OCI-LY7 (cell line): ENCODE measurements around the gene TBC1D10B. TPM values are rescaled to one million over a fixed set of nuclear protein-coding genes. Genes with fewer than 3 reads are reported as not detected.

Experiments
- BruUV-seq: library from RNA; stranded (reverse); fragments of 400-500 nt; replicated peaks from 2 replicates; lab custom pipeline; 2021; lab: Mats Ljungman, UMichigan
- CTCF ChIA-PET: fragments of 300-600 bp; sonication (Branson Sonifier 250); formaldehyde crosslinking; loops from one replicate; lab custom pipeline; 2022; ENCODE audit warnings: antibody characterized with exemption; ENCODE audit not compliant: unreplicated experiment; lab: Charles Lee
- POLR2A ChIA-PET: fragments of 300-600 bp; sonication (Branson Sonifier 250); formaldehyde crosslinking; loops from one replicate; lab custom pipeline; 2022; ENCODE audit warnings: antibody characterized with exemption; lab: Charles Lee
- DNase-seq: peaks from one replicate; pipeline ENCODE4 v3.0.0-alpha.2; 2015; ENCODE audit warnings: low spot score
- H2AFZ ChIP-seq: fragments of 200-600 bp; sonication (generic), shearing (Covaris generic); 2 replicates; pipeline ENCODE4 v1.6.1; 2014; ENCODE audit warnings: mild to moderate bottlenecking, antibody characterized with exemption, low read length, moderate library complexity
- H3K27ac ChIP-seq: fragments of 200-600 bp; sonication (generic); 2 replicates; pipeline ENCODE4 v1.5.1; 2014; ENCODE audit warnings: mixed run types, low read depth, mild to moderate bottlenecking, moderate library complexity, low read length, inconsistent platforms; ENCODE audit not compliant: poor library complexity, severe bottlenecking
- H3K36me3 ChIP-seq: fragments of 200-600 bp; sonication (generic); 2 replicates; pipeline ENCODE4 v1.6.1; 2014; ENCODE audit warnings: mild to moderate bottlenecking, antibody characterized with exemption, low read length, moderate library complexity, mixed read lengths; ENCODE audit not compliant: insufficient read depth
- H3K4me1 ChIP-seq: fragments of 200-600 bp; sonication (generic); 2 replicates; pipeline ENCODE4 v1.5.1; 2014; ENCODE audit warnings: mild to moderate bottlenecking, low read length; ENCODE audit not compliant: insufficient read depth, poor library complexity, severe bottlenecking
- H3K4me2 ChIP-seq: fragments of 200-600 bp; sonication (generic); 2 replicates; pipeline ENCODE4 v1.6.1; 2014; ENCODE audit warnings: mild to moderate bottlenecking, low read length
- H3K4me3 ChIP-seq: fragments of 200-600 bp; sonication (generic); 2 replicates; pipeline ENCODE4 v1.5.1; 2014; ENCODE audit warnings: mild to moderate bottlenecking, low read depth, low read length; ENCODE audit not compliant: poor library complexity, severe bottlenecking
- H3K79me2 ChIP-seq: fragments of 200-600 bp; sonication (generic); 2 replicates; pipeline ENCODE4 v1.6.1; 2016; ENCODE audit warnings: low read depth, mild to moderate bottlenecking, low read length, moderate library complexity, mixed read lengths; ENCODE audit not compliant: insufficient read depth
- H3K9me2 ChIP-seq: fragments of 200-600 bp; sonication (generic); 2 replicates; pipeline ENCODE4 v1.6.1; 2016; ENCODE audit warnings: mild to moderate bottlenecking, low read length, mixed read lengths; ENCODE audit not compliant: insufficient read depth
- H3K9me3 ChIP-seq: fragments of 200-600 bp; sonication (generic); 2 replicates; pipeline ENCODE4 v1.6.1; 2014; ENCODE audit warnings: mild to moderate bottlenecking, mixed run types, low read length, mixed read lengths
- H4K20me1 ChIP-seq: fragments of 200-600 bp; sonication (generic); 2 replicates; pipeline ENCODE4 v1.6.1; 2014; ENCODE audit warnings: mild to moderate bottlenecking, antibody characterized with exemption, low read length, moderate library complexity, mixed read lengths; ENCODE audit not compliant: insufficient read depth
- EZH2phosphoT487 ChIP-seq: fragments of 200-600 bp; sonication (generic); IDR thresholded peaks from 2 replicates; pipeline ENCODE4 v1.6.1; 2018; ENCODE audit warnings: low read depth, borderline replicate concordance, mild to moderate bottlenecking, mixed run types, antibody characterized with exemption, low read length, moderate library complexity, mixed read lengths
- intact Hi-C: fragments of 100-400 bp; cut with micrococcal nuclease; formaldehyde crosslinking; loops from one replicate; pipeline ENCODE4 v1.10.0; 2022; ENCODE audit not compliant: unreplicated experiment
- total RNA-seq, 2 experiments: library from RNA; depleted of rRNA in 1 of 2; stranded (reverse); fragments of >200 nt in 1 of 2; shearing (Covaris generic) in 1 of 2; gene quantifications; 2 replicates each; pipeline ENCODE4 v1.2.3, GENCODE V29; 2014 to 2022
- TF ChIP-seq, protein P1 (sequence below): fragments of 200-600 bp; sonication (generic); conservative IDR thresholded peaks from 2 replicates; pipeline ENCODE4 v1.5.1; 2014; ENCODE audit warnings: mild to moderate bottlenecking, antibody characterized with exemption, low read length, moderate library complexity, mixed read lengths

The TBC1D10B gene
- total RNA-seq, 2 experiments from 2014 or later, result 44.9 to 78.6 TPM

DNA sequence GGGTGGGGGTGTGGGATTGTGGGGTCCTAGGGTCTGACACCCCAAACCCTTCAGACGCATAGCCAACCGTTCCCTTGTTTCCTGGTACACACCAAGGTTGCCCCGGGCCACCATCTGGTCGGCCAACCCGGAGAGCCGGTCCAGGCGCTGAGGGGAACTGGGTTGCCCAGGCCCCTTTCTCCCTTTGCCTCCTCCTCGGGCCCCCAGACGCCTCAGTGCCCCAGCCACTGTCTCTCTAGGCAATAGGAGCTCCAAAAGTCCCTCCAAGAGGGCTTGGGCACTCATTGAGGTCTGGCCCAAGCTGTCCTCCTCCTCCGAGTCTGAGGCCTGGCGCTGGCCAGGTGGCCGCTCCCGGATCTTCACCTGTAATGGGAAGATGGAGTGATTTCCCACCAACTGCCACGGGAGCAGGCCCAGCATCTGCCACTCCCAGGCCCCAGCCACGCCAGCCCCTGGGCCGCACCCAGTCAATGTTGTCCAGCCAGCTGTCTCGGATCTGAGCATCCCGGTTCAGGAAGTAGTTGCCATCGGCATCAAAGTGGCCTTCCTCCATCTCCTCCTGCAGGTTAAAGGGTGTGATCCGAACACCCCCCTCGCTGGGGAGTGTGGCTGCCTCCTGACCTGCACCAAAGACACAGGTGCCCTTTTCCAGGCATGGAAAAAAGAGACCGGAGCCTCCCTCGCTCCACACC lies 16.7 kb downstream of the TBC1D10B start:
- Histone ChIP-seq H3K79me2 (peaks cover 37% of the 10 kb centered on the region), H3K9me2 (no peaks in the 10 kb centered on the region), H2AFZ (no peak overlapping the region), H3K36me3 (peaks cover 68% of the 10 kb centered on the region), H4K20me1 (no peaks in the 10 kb centered on the region), H3K4me1 (peaks cover 79% of the 10 kb centered on the region), H3K4me2 (peak overlapping the region; percentile 99), H3K4me3 (peak overlapping the region; percentile 98), H3K9me3 (no peaks in the 10 kb centered on the region), H3K27ac (peak overlapping the region; percentile 76)
- ChIA-PET CTCF (interaction anchor here (0.6 to 1.1 kb wide), 4 partner anchors 11 to 296 kb away, joined by 3 to 9 read pairs (median 4); partner anchors contain the start of gene TBC1D10B), POLR2A (interaction anchor here (0.9 to 4.5 kb wide), 5 partner anchors 11 to 29 kb away, joined by 3 to 21 read pairs (median 7); partner anchors contain the start of genes SEPTIN1 and TBC1D10B)
- TSS peak; percentile 77 for BruUV-seq
- intact Hi-C loops, result loop anchor here (10.0 kb wide), 1 partner anchor 289 kb away; the partner anchor contains the start of gene ALDOA
- DNase-seq, result no peak
- TF ChIP-seq EZH2phosphoT487, result no peak
- TF ChIP-seq, protein P1, sequence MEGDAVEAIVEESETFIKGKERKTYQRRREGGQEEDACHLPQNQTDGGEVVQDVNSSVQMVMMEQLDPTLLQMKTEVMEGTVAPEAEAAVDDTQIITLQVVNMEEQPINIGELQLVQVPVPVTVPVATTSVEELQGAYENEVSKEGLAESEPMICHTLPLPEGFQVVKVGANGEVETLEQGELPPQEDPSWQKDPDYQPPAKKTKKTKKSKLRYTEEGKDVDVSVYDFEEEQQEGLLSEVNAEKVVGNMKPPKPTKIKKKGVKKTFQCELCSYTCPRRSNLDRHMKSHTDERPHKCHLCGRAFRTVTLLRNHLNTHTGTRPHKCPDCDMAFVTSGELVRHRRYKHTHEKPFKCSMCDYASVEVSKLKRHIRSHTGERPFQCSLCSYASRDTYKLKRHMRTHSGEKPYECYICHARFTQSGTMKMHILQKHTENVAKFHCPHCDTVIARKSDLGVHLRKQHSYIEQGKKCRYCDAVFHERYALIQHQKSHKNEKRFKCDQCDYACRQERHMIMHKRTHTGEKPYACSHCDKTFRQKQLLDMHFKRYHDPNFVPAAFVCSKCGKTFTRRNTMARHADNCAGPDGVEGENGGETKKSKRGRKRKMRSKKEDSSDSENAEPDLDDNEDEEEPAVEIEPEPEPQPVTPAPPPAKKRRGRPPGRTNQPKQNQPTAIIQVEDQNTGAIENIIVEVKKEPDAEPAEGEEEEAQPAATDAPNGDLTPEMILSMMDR, result no peak

DNA sequence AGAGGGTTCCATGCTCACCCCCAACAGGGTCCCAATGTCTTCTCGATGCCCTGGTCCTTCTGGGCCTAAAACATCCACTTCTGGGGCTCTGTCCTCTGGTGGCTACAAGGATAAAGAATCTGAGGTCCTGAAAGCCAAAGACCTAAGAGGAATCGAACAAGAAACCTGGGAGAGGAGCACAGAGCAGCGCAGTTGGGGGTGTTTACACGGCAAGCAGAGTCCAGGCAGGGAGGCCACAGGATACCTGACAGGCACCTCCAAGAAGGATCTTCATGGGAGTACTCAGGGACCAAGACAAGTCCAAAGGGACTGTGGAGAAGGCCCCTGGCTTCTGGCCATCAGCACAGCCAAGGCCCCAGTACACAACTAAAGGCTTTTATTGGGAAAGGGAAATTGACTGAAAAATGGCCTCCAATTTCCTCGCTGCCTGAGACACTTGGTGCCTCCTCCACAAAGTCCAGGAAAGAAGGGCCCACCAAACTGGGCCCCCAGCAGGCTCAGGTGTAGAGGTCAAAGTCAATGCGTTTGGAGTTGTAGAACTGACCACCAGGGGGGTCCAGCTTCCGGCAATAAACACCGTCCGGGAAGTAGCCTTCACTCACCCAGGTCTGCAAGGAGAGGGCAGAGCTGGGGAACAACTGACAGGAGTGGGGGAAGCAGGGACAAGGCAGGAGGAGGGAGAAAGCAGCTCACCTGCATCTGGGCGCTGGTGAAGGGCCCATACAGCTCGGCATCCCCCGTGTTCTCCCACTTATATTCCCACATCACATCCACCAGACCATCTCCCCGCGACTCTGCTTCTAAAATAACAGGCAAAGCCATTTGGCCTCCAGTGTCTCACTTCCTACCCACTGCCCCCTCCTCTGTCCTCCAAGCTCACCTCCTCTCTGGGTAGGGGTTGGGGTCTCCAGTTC lies 17.5 kb downstream of the TBC1D10B start:
- peak overlapping the region; percentile 98 for H3K4me3 ChIP-seq
- CTCF ChIA-PET, result interaction anchor here (0.6 kb wide), 2 partner anchors 18 to 295 kb away, joined by 3 to 9 read pairs; no protein-coding TSS in a partner anchor
- peaks cover 66% of the 10 kb centered on the region for H3K36me3 ChIP-seq

More for the DNA sequence above, 17.5 kb downstream of the TBC1D10B start:
- no peaks in the 10 kb centered on the region for H3K9me3 ChIP-seq
- no TSS peak for BruUV-seq
- peaks cover 88% of the 10 kb centered on the region for H3K4me1 ChIP-seq
- H3K79me2 ChIP-seq, result peaks cover 37% of the 10 kb centered on the region
- TF ChIP-seq, protein P1, result peak; percentile 50
- no peak for TF ChIP-seq EZH2phosphoT487
- H4K20me1 ChIP-seq, result no peaks in the 10 kb centered on the region
- peak; percentile 37 for DNase-seq
- no peak overlapping the region for H2AFZ ChIP-seq
- intact Hi-C loops, result loop anchor here (10.0 kb wide), 1 partner anchor 288 kb away; the partner anchor contains the start of gene ALDOA
- H3K9me2 ChIP-seq, result no peaks in the 10 kb centered on the region
- peak overlapping the region; percentile 99 for H3K4me2 ChIP-seq
- peak overlapping the region; percentile 98 for H3K27ac ChIP-seq
- POLR2A ChIA-PET, result interaction anchor here (0.5 to 4.5 kb wide), 3 partner anchors 10 to 46 kb away, joined by 3 to 21 read pairs (median 18); partner anchors contain the start of gene TBC1D10B
